A549 (cell line): ENCODE data around the gene GALNT15. TPM values are rescaled to one million over a fixed set of nuclear protein-coding genes. Genes with fewer than 3 reads are reported as not detected.

Experiments
- ATAC-seq, 2 experiments: fragments of 200-7000 bp in 1 of 2; fragments of >200 bp in 1 of 2; cut with Nextera tagmentation in 1 of 2; cut with Tn5 transposase in 1 of 2; 3 replicates each; pipeline versions ENCODE4 v1.8.0 to v1.9.1; 2018 to 2020; ENCODE audit warnings: mild to moderate bottlenecking in 1 of 2, moderate library complexity in 1 of 2
- CTCF ChIA-PET: fragments of 300-600 bp; sonication (Branson Sonifier 250); formaldehyde crosslinking; extraction: SDS; loops from one replicate; lab custom pipeline; 2021; ENCODE audit warnings: antibody characterized with exemption, inconsistent platforms; lab: Yijun Ruan, JAX
- POLR2A ChIA-PET: fragments of 350-600 bp; formaldehyde crosslinking; extraction: SDS; loops from one replicate; lab custom pipeline; 2021; ENCODE audit warnings: antibody characterized with exemption, inconsistent platforms; lab: Yijun Ruan, JAX
- DNase-seq, 2 experiments: peaks; one replicate each; pipeline versions ENCODE4 v3.0.0 to v3.0.0-alpha.2; 2011 to 2016; ENCODE audit warnings: low read depth in 1 of 2, low spot score in 1 of 2
- FAIRE-seq: peaks from 2 replicates; lab custom pipeline; 2011; peaks lifted over from hg19 to GRCh38; lab: Jason Lieb, UNC
- H3K27ac ChIP-seq, 2 experiments: fragments of >200 bp; sonication (Bioruptor Twin); formaldehyde crosslinking; 3 replicates each; pipeline ENCODE4 v1.5.1; 2016 to 2017
- H3K4me1 ChIP-seq: fragments of >200 bp; sonication (Bioruptor Twin); formaldehyde crosslinking; 3 replicates; pipeline ENCODE4 v1.6.1; 2016
- H3K4me2 ChIP-seq: fragments of >200 bp; sonication (Bioruptor Twin); formaldehyde crosslinking; 3 replicates; pipeline ENCODE4 v1.6.1; 2016
- H3K4me3 ChIP-seq: fragments of >200 bp; sonication (Bioruptor Twin); formaldehyde crosslinking; 3 replicates; pipeline ENCODE4 v1.5.1; 2016
- H3K9me3 ChIP-seq: fragments of >200 bp; sonication (Bioruptor Twin); formaldehyde crosslinking; 3 replicates; pipeline ENCODE4 v1.6.1; 2016
- CBX8 ChIP-seq: fragments of 200-600 bp; sonication (generic); IDR thresholded peaks from 2 replicates; pipeline ENCODE4 v1.6.1; 2016
- EHMT2 ChIP-seq: fragments of 200-600 bp; sonication (generic); IDR thresholded peaks from 2 replicates; pipeline ENCODE4 v1.6.1; 2016; ENCODE audit warnings: antibody characterized with exemption, low read depth, mild to moderate bottlenecking, moderate library complexity
- FOSL2 ChIP-seq, 2 experiments: fragments of 450-650 bp in 1 of 2; fragments of >200 bp in 1 of 2; sonication (Bioruptor Twin) in 1 of 2; formaldehyde crosslinking; IDR thresholded peaks; 2 replicates each; pipeline versions ENCODE4 v1.5.0 to v1.6.1; 2016 to 2020; ENCODE audit warnings: mild to moderate bottlenecking in 1 of 2, moderate library complexity in 1 of 2
- HOXB13 ChIP-seq: fragments of 250-450 bp; sonication (Bioruptor Pico); IDR thresholded peaks from 2 replicates; pipeline ENCODE4 v1.5.0; 2020; ENCODE audit warnings: low read depth, mild to moderate bottlenecking, moderate library complexity
- HOXB5 ChIP-seq: fragments of 250-450 bp; sonication (Bioruptor Pico); IDR thresholded peaks from 2 replicates; pipeline ENCODE4 v1.5.0; 2020; ENCODE audit warnings: mild to moderate bottlenecking, moderate library complexity
- NR3C1 ChIP-seq: fragments of >200 bp; sonication (Bioruptor Twin); formaldehyde crosslinking; IDR thresholded peaks from 3 replicates; pipeline ENCODE4 v1.6.1; 2017
- RAD21 ChIP-seq, 2 experiments: fragments of >200 bp in 1 of 2; sonication (Bioruptor Twin) in 1 of 2; formaldehyde crosslinking in 1 of 2; IDR thresholded peaks in 1 of 2; conservative IDR thresholded peaks in 1 of 2; 2 replicates in 1 of 2; 3 replicates in 1 of 2; pipeline ENCODE4 v1.6.1; 2012 to 2018; ENCODE audit warnings: inconsistent platforms in 1 of 2
- RNF2 ChIP-seq: fragments of 200-600 bp; sonication (generic); IDR thresholded peaks from 2 replicates; pipeline ENCODE4 v1.6.1; 2016; ENCODE audit warnings: low read depth, mild to moderate bottlenecking, antibody characterized with exemption, moderate library complexity, borderline replicate concordance
- ZC3H11A ChIP-seq: fragments of 450-650 bp; IDR thresholded peaks from 2 replicates; pipeline ENCODE4 v1.6.1; 2014; ENCODE audit warnings: antibody characterized with exemption, mild to moderate bottlenecking
- ZSCAN20 ChIP-seq: fragments of 250-450 bp; sonication (Bioruptor Pico); IDR thresholded peaks from 2 replicates; pipeline ENCODE4 v1.8.0; 2022; ENCODE audit warnings: mild to moderate bottlenecking, moderate library complexity
- WGBS: methylation state at CpG from one replicate; pipeline ENCODE4 v1.1.6; 2017; ENCODE audit errors: missing lambda C conversion rate; 5-methylcytosine and 5-hydroxymethylcytosine counted together
- polyA plus RNA-seq, 4 experiments: library from polyadenylated mRNA; depleted of rRNA in 3 of 4; stranded (reverse); fragments of >200 nt; fragmentation: RNase III in 1 of 4; extraction: RNeasy Plus Mini Kit Qiagen cat#74134 plus additional on column Dnase treatment in 1 of 4; gene quantifications; 2 replicates in 3 of 4; 3 replicates in 1 of 4; pipeline ENCODE4 v1.2.3, GENCODE V29; 2011 to 2017
- TF ChIP-seq, protein P1 (sequence below): fragments of 150-350 bp; IDR thresholded peaks from 2 replicates; pipeline ENCODE4 v1.6.1; 2014; ENCODE audit warnings: low read depth, mild to moderate bottlenecking, low read length
- TF ChIP-seq, protein P2 (sequence below): fragments of >200 bp; sonication (Bioruptor Twin); formaldehyde crosslinking; IDR thresholded peaks from 2 replicates; pipeline ENCODE4 v1.6.1; 2016

Gene GALNT15
- polyA plus RNA-seq, 2 of the 4 experiments (the other 2 are of a cell fraction) = 0.04 TPM; not detected in 1

DNA sequence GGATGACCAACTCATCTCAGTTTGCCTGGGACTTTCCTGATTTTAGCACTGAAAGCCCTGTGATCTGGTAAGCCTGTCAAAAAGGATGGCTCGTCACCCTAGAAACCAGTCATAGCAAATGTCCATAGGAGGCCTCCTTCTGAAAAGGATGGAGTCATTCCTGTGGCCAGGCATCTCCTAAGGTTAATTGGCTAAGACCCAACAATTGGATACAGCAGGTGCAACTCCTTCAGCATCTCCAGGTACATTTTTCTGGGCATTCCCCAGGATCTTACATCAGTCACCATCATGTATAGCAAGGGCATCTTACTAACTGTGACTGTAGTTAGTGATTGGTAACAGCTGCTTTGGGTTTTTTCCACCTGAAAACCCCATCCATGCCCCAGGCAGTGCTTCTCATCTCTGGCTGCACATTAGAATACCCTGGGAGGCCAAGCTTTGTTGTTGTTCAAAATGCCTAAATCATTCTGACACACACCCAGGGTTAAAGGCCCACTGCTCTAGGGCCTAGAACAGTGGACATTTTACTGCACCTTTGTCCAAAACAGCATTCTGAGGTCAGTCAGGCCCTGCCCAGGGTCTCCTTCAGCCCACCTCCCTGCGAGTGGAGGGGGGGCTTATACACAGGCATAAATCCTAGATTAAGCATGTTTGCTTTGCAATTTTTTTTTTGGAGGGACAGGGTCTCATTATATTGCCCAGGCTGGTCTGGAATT lies 28.3 kb upstream of the GALNT15 start:
- DNase-seq = no peak
- 66% methylated on average over 2 of the region's 2 CpGs for WGBS
- peaks cover 50% of the 10 kb centered on the region for H3K4me1 ChIP-seq
- no peak overlapping the region for H3K4me3 ChIP-seq
- H3K4me2 ChIP-seq = no peak overlapping the region
- 0 out of 3 replicates have a peak, but pooled peaks cover 3% of the 10 kb centered on the region for H3K9me3 ChIP-seq
- ATAC-seq = no peak
- no peak for FAIRE-seq
- no peak for TF ChIP-seq FOSL2 (IDR thresholded peaks at IDR 0.05)
- TF ChIP-seq FOSL2 (CRISPR knock-in tag; IDR thresholded peaks at IDR 0.05) = no peak
- no peak for TF ChIP-seq ZSCAN20 (CRISPR knock-in tag)
- TF ChIP-seq, all 56 proteins: peak for 0
- POLR2A ChIA-PET = no interaction called here
- CTCF ChIA-PET = interaction anchor here (0.6 to 2.6 kb wide), 6 partner anchors 22 to 97 kb away, joined by 3 to 11 read pairs (median 3); no protein-coding TSS in a partner anchor
- peak overlapping the region; percentile 71 to 78; a peak in 5 of 6 replicates for H3K27ac ChIP-seq

DNA sequence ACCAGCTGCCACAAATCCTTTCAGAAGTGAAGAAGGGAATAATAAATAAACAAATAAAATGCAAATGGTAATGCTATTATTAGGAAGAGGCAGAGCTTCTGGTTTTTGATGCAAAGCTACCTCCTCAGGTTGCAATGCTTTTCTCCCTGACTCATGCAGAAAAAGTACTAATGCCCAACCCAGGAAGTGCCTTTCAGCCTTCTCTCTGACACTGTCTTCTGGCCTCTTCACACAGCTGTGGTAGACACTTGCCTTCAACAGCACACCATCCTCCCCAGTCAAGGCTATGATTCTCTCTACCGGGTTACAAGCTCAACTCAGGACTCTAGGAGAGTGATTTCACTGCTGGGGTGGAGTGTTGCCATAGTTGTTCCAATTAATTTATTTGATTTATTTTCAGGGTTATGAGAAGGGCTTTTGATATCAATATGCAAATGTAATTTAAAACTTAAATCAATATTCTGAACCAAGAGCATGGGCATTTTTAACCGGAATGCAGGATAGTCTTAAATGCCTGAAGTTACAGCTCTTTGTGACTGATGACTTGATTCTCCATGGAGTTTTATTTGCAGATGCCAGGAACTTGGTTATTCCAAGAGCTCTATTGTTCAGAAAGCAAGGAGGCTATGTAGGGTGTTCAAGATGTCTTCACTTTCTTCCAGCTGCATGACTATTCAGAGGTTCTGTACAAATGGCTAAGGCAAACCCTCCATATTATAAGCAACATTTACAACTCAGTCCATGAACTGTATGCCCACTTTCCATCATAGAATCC lies 27.1 kb upstream of the GALNT15 start:
- Histone ChIP-seq H3K4me3 (no peak overlapping the region), H3K27ac (0 out of 6 replicates have a peak overlapping the region, but pooled peaks have one; percentile 7 to 18), H3K4me2 (no peak overlapping the region), H3K4me1 (peaks cover 46% of the 10 kb centered on the region), H3K9me3 (peaks cover 10% of the 10 kb centered on the region; the same call in 1 of the 3 replicates)
- FAIRE-seq (no peak), ATAC-seq (no peak), DNase-seq (peak in 1 of 2 experiments; percentile 22)
- POLR2A ChIA-PET = no interaction called here
- 87% methylated on average over 2 of the region's 2 CpGs for WGBS
- TF ChIP-seq NR3C1 (no peak), HOXB13 (CRISPR knock-in tag) (no peak)
- TF ChIP-seq, protein P1, sequence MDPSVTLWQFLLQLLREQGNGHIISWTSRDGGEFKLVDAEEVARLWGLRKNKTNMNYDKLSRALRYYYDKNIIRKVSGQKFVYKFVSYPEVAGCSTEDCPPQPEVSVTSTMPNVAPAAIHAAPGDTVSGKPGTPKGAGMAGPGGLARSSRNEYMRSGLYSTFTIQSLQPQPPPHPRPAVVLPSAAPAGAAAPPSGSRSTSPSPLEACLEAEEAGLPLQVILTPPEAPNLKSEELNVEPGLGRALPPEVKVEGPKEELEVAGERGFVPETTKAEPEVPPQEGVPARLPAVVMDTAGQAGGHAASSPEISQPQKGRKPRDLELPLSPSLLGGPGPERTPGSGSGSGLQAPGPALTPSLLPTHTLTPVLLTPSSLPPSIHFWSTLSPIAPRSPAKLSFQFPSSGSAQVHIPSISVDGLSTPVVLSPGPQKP = no peak
- CTCF ChIA-PET = interaction anchor here (0.6 to 2.6 kb wide), 10 partner anchors 8 to 98 kb away, joined by 3 to 11 read pairs (median 4); partner anchors contain the start of gene GALNT15

DNA sequence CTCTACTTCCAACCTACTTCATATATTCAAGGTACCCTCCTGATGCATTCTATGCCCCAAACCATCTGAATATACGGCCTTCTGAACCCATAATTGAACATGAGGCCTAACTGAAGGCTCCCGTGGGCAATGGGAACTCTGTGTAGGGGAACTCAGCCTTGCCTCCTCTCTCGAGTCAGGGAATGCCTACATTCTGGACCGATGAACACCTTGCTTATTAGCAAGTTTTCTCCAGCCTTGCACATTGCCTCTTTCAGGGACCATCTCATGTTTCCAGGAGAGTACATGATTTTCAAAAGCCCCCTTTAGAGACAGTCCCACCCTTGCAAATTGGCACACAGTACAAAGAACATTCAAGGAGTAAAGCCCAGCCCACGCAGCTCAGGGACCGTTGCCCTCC lies 26.3 kb upstream of the GALNT15 start:
- no peak for ATAC-seq
- no peak for FAIRE-seq
- DNase-seq = no peak
- POLR2A ChIA-PET = no interaction called here
- 91% methylated on average over 6 of the region's 6 CpGs for WGBS
- H3K4me2 ChIP-seq = no peak overlapping the region
- CTCF ChIA-PET = interaction anchor here (0.5 to 2.6 kb wide), 6 partner anchors 9 to 99 kb away, joined by 3 to 11 read pairs (median 4); partner anchors contain the start of gene GALNT15
- H3K4me1 ChIP-seq = peaks cover 38% of the 10 kb centered on the region
- no peak for TF ChIP-seq RAD21 (conservative IDR thresholded peaks at IDR 0.05 in 1 of 2, IDR thresholded peaks at IDR 0.05 in 1 of 2)
- TF ChIP-seq EHMT2 = no peak
- no peak for TF ChIP-seq RNF2
- H3K27ac ChIP-seq = peak overlapping the region; percentile 14 to 16; a peak in 2 of 6 replicates
- H3K9me3 ChIP-seq = peaks cover 14% of the 10 kb centered on the region; the same call in 1 of the 3 replicates
- H3K4me3 ChIP-seq = no peak overlapping the region

DNA sequence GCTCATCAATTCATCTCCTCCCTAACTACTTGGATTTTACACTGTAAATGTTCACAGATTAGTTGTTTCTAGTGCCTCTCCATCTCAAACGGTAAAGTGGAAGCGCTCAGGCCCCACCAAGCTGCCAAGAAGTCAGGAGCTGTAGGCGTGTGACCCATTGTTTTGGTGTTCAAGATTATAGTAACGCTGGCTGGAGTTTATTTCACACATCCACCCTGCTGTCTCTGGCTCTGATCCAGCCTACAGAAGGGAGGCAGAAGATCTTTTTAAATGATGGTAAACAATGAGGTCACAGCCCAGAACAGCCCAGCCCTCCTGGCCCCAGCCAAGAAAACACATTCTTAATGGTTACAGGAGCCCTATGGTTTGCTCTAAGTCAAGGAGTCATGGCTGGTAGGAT lies 25.7 kb upstream of the GALNT15 start:
- FAIRE-seq = no peak
- ATAC-seq = peak in 1 of 2 experiments; percentile 46; a peak in 2 of 6 replicates
- H3K27ac ChIP-seq = peak overlapping the region; percentile 16 to 34; a peak in 2 of 6 replicates
- peak in 1 of 2 experiments; percentile 62 for DNase-seq
- 46% methylated on average over 4 of the region's 4 CpGs for WGBS
- TF ChIP-seq ZC3H11A (no peak), RAD21 (conservative IDR thresholded peaks at IDR 0.05 in 1 of 2, IDR thresholded peaks at IDR 0.05 in 1 of 2) (no peak), CBX8 (no peak), NR3C1 (no peak), HOXB5 (CRISPR knock-in tag) (no peak)
- TF ChIP-seq, protein P2, sequence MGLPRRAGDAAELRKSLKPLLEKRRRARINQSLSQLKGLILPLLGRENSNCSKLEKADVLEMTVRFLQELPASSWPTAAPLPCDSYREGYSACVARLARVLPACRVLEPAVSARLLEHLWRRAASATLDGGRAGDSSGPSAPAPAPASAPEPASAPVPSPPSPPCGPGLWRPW = no peak
- peaks cover 32% of the 10 kb centered on the region for H3K4me1 ChIP-seq
- CTCF ChIA-PET = interaction anchor here (1.4 to 2.6 kb wide), 3 partner anchors 30 to 99 kb away, joined by 4 to 11 read pairs (median 4); no protein-coding TSS in a partner anchor
- no peak overlapping the region for H3K4me3 ChIP-seq
- POLR2A ChIA-PET = no interaction called here
- H3K9me3 ChIP-seq = peaks cover 17% of the 10 kb centered on the region; the same call in 1 of the 3 replicates
- H3K4me2 ChIP-seq = peak overlapping the region; percentile 23; the same call in 2 of the 3 replicates
